ENCODE data around the gene KHDC1.
"Not testable (repeated sequence)": the region's sequence is repeated elsewhere in the genome, so short reads cannot be mapped to it uniquely, and the experiment has no call there.

KHDC1 gene

GRCh38 chr6:73262671-73263569 is at the start of gene KHDC1:
TSS of gene KHDC1 (minus strand) at chr6:73263196. CDS start at chr6:73242517, 20,679 bp downstream.
- peak; percentile 61 for DNase-seq

GRCh38 chr6:73310503-73310845 is 47.5 kb upstream of the KHDC1 start:
- DNase-seq: not testable (repeated sequence)

DNA sequence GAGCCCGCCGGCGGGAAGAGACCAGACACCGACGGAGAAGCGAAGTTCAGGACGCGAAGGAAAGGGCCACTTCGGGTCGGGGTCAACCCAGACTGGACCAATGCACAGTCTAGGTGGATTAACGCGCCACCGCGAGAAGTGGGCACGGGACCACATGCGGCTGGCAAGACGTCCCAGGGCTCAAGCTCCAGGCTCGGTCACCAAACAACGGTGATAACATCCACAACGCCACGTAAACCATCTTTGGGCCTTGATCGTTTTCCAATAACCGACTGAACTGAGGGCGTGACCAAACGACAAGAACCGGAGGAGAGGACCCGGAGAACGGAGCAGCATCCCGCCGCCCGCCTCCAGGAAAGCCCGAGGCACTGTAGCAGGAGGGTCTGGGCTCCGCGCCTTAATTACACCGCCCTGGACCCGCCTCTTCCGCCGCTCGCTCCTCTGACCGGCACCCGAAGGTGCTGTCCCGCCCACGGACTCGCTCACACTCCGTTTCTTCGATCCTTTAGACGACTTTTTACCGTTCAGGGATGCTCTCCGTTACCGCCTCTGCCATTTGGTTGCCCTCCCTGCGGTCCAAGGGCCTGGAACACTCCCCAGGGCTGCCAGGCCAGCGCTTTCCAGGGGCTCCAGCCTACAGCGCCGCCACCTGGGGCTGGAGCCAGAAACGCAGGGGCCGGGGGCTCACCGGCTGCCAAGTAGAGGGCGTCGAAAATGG is 46.9 kb upstream of the KHDC1 start:
- DNase-seq: peak; percentile 56

DNA sequence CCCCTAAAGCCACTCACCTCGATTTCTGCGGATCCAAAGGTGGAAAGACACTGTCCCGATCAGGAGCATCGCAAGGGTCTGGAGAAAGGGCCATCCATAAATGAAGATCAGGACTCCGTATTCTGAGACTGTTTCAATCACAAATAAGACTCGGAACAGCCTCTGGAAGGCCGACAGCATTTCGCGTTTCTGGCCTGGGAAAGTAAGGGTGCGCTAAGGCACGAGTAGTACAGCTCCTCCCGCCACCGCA is 46.5 kb upstream of the KHDC1 start:
- DNase-seq: no peak

GRCh38 chr6:73308712-73309534 is 45.9 kb upstream of the KHDC1 start:
- DNase-seq: no peak

- DNase-seq: not testable (repeated sequence)
These were observed 40.8 kb upstream of the KHDC1 start for GRCh38 chr6:73303773-73304172.

DNA sequence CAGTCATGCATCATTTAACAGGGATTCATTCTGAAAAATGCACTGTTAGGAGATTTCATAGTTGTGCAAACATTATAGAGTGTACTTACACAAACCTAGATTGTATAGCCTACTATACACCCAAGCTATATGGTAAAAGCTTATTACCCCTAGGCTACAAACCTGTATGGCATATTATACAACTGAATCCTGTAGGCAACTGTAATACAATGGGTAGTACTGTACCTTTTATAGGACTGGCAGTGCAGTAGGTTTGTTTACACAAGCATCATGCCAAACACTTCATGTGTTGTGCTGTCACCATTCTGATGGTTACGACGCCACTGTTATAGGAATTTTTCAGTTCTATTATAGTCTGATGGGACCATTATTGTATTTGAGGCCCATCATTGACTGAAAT is 39.3 kb upstream of the KHDC1 start:
- no peak for DNase-seq

- DNase-seq: no peak
These were observed 36.4 kb upstream of the KHDC1 start for GRCh38 chr6:73299151-73299971.

- DNase-seq: no peak
These were observed 30.3 kb upstream of the KHDC1 start for GRCh38 chr6:73293331-73293730.

- DNase-seq: no peak
These were observed 27.4 kb upstream of the KHDC1 start for GRCh38 chr6:73290435-73290834.

GRCh38 chr6:73286752-73287151 is 23.8 kb upstream of the KHDC1 start:
- no peak for DNase-seq

DNA sequence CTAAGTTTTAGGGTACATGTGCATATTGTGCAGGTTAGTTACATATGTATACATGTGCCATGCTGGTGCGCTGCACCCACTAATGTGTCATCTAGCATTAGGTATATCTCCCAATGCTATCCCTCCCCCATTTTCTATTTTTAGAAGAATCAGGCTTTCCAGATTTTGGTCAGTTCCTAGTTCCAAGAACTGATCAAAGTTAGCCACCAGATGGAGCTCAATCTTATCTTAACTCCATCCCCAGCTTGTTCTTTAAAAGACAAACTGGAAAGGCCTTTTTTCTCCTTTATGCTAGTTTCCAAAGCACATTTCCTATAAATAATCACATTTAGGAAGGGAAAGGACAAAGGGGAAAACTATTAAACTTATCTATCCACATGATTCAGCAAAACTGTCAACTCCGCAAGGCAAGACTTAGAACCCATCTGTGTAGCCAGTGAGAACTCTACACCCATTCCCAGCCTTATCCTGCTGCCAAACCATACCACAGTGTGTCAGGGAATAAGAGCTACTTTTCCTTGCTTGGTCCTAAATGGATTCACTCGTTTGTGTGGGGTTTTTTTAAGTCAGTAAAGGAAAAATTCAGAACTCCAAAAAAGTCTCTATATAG is 22.8 kb upstream of the KHDC1 start:
- DNase-seq: peak; percentile 25

DNA sequence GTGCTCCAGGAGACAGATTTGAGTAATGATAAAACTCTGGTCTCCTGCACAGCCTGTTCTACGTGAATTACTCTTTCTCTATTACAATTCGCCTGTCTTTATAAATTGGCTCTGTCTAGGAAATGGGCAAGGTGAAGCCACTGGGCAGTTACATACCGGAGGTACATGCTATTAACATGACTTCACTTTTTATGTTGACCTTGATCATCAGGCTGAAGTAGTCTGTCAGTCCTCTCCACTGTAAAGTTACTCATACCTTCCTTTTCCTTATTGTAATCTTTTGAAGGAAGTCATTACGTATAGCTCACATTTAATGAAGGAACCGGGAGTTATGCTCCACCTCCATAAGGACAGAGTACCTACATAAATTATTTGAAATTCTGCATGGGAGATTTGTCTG is 19.9 kb upstream of the KHDC1 start:
- no peak for DNase-seq

GRCh38 chr6:73281684-73282083 is 18.7 kb upstream of the KHDC1 start:
- DNase-seq: not testable (repeated sequence)

DNA sequence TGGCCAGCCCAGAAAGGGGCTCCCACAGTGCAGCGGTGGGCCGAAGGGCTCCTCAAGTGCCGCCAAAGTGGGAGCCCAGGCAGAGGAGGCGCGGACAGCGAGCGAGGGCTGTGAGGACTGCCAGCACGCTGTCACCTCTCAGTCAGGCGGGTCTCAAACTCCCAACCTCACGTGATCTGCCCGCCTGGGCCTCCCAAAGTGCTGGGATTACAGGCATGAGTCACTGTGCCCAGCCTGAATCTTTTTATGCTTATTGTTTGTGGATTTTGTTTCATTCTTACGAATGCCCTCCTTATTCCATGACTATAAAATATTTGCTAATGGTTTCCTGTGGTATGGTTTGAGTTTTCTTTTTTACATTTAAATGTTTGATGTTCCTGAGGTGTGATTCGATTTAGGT is 6.3 kb upstream of the KHDC1 start:
- DNase-seq: not testable (repeated sequence)

GRCh38 chr6:73268896-73269295 is 5.9 kb upstream of the KHDC1 start:
- DNase-seq: not testable (repeated sequence)

- DNase-seq: no peak
These were observed 1.4 kb upstream of the KHDC1 start for GRCh38 chr6:73264446-73264845.

- no peak for DNase-seq
These were observed 544 bp upstream of the KHDC1 start for GRCh38 chr6:73263570-73263909.

- no peak for DNase-seq
These were observed 4.3 kb downstream of the KHDC1 start for GRCh38 chr6:73258721-73259120.

DNA sequence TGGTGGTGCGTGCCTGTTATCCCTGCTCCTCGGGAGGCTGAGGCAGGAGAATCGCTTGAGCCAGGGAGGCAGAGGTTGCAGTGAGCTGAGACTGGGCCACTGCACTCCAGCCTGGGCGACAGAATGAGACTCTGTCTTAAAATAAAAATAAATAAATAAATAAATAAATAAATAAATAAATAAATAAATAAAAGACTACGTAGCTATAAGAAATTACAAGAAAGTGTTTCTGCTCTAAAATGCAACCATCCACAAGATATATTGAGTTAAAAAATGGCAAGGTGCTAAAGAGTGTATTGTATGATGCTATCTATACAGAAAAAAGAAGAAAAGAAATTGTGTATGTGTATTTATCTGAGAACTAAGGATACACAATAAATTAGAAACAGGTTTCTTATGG is 8.7 kb downstream of the KHDC1 start:
- DNase-seq: not testable (repeated sequence)

GRCh38 chr6:73252703-73253102 is 10.3 kb downstream of the KHDC1 start:
- DNase-seq: no peak

DNA sequence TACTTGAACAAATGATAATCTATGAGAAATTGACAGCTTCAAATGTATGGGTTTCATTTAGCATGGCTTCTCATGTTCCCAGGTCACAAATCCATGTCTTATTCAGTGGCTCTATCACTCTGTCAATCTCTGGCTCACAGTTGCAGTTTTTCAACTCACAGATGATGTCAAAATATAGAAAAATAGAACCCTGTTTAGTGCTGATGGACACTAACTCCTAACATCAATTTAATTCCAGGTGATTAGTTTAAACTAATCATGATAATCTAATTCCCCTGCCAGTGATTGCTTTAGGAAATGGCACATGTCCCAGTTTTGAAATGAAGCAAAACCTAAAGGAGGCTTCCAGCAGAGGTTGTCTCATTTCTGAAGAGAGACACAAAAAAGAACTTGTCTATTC is 13.0 kb downstream of the KHDC1 start:
- no peak for DNase-seq
